H1 (cell line): ENCODE results near the gene KHDRBS2. TPM values are rescaled to one million over a fixed set of nuclear protein-coding genes. Genes with fewer than 3 reads are reported as not detected.

Experiments
- CBX8 ChIP-seq: fragments of 300-800, 300-1000 bp; sonication (generic); IDR thresholded peaks from 2 replicates; pipeline ENCODE4 v1.7.1; 2016; ENCODE audit warnings: low read depth, low read length, borderline replicate concordance
- NRF1 ChIP-seq: IDR thresholded peaks from 2 replicates; pipeline ENCODE4 v1.6.1; 2011; ENCODE audit warnings: mild to moderate bottlenecking, low read depth, low read length, improper control_type of control experiment
- RAD21 ChIP-seq, 2 experiments: IDR thresholded peaks in 1 of 2; conservative IDR thresholded peaks in 1 of 2; 2 replicates each; pipeline ENCODE4 v1.6.1; 2011; ENCODE audit warnings: low read depth in 2 of 2, low read length in 2 of 2, improper control_type of control experiment in 1 of 2, inconsistent platforms in 1 of 2, mild to moderate bottlenecking in 1 of 2, moderate library complexity in 1 of 2
- SP1 ChIP-seq: IDR thresholded peaks from 2 replicates; pipeline ENCODE4 v1.6.1; 2011; ENCODE audit warnings: low read depth, low read length
- TAF7 ChIP-seq: optimal IDR thresholded peaks from 2 replicates; pipeline ENCODE3; 2011; ENCODE audit warnings: low read depth, mild to moderate bottlenecking, inconsistent platforms, low read length, moderate library complexity, borderline replicate concordance
- polyA plus RNA-seq, 7 experiments: library from polyadenylated mRNA; depleted of rRNA in 3 of 7; stranded (reverse) in 5 of 7; unstranded in 2 of 7; fragments of >200 nt in 5 of 7; fragments of 200-250 nt in 2 of 7; gene quantifications; 1 replicate in 5 of 7; 2 replicates in 1 of 7; 4 replicates in 1 of 7; pipeline versions ENCODE4 v1.2.1 to v1.2.3, GENCODE V29; 2011 to 2013; ENCODE audit warnings: missing spikeins in 2 of 7, mixed read lengths in 2 of 7
- total RNA-seq: library from RNA; stranded (reverse); fragmentation: NEBNext Ultra II Directional; extraction: Animal tissue kit (Norgen Biotek cat#: 25700); gene quantifications from 2 replicates; pipeline ENCODE4 v1.2.1, GENCODE V29; 2021

KHDRBS2 gene
- total and polyA plus RNA-seq, 2 of the 8 experiments (the other 6 are each of a cell fraction or from before 2014, with no cell fraction given), result 5.2 to 7.7 TPM

- TF ChIP-seq CBX8, result no peak
- no peak for TF ChIP-seq NRF1
- TF ChIP-seq SP1, result no peak
- no peak for TF ChIP-seq TAF7
- no peak for TF ChIP-seq RAD21 (IDR thresholded peaks at IDR 0.05 in 1 of 2, conservative IDR thresholded peaks at IDR 0.05 in 1 of 2; ENCODE audit: low read depth in 2 of 2, low read length in 2 of 2)
Measured at GRCh38 chr6:61810047-61810446, 476.0 kb downstream of the KHDRBS2 start (continued).
